Loucy (cell line): ENCODE measurements around the gene IRF7.

Source experiments
- H2AFZ ChIP-seq: fragments of 200-600 bp; sonication (generic); 2 replicates; pipeline ENCODE4 v1.6.0; 2016; ENCODE audit warnings: antibody characterized with exemption, mild to moderate bottlenecking, low read length, moderate library complexity
- H3F3A ChIP-seq: fragments of 200-600 bp; 2 replicates; pipeline ENCODE4 v1.6.0; 2016; ENCODE audit warnings: antibody characterized with exemption, low read depth, mild to moderate bottlenecking
- H3K27me3 ChIP-seq: fragments of 200-600 bp; sonication (generic); 2 replicates; pipeline ENCODE4 v1.6.1; 2014; ENCODE audit warnings: low read length, mild to moderate bottlenecking; ENCODE audit not compliant: insufficient read depth, poor library complexity, severe bottlenecking
- H3K36me3 ChIP-seq: fragments of 200-600 bp; sonication (generic); 2 replicates; pipeline ENCODE4 v1.6.1; 2016; ENCODE audit warnings: low read length; ENCODE audit not compliant: insufficient read depth
- H3K4me1 ChIP-seq: fragments of 200-600 bp; sonication (generic); 2 replicates; pipeline ENCODE4 v1.5.1; 2014; ENCODE audit warnings: low read length, mild to moderate bottlenecking; ENCODE audit not compliant: insufficient read depth, poor library complexity, severe bottlenecking
- H3K4me2 ChIP-seq: fragments of 200-600 bp; sonication (generic); 2 replicates; pipeline ENCODE4 v1.6.0; 2014; ENCODE audit warnings: antibody characterized with exemption, low read length, low read depth, mild to moderate bottlenecking; ENCODE audit not compliant: poor library complexity, severe bottlenecking
- H3K4me3 ChIP-seq: fragments of 200-600 bp; sonication (generic); 2 replicates; pipeline ENCODE4 v1.5.1; 2014; ENCODE audit warnings: low read length, mild to moderate bottlenecking, mixed read lengths; ENCODE audit not compliant: poor library complexity, severe bottlenecking
- H3K79me2 ChIP-seq: fragments of 200-600 bp; sonication (generic); 2 replicates; pipeline ENCODE4 v1.6.1; 2014; ENCODE audit warnings: low read length; ENCODE audit not compliant: insufficient read depth
- H3K9ac ChIP-seq: fragments of 200-600 bp; sonication (generic); 2 replicates; pipeline ENCODE4 v1.6.0; 2014; ENCODE audit warnings: mild to moderate bottlenecking, low read depth, low read length, moderate library complexity; ENCODE audit not compliant: poor library complexity, severe bottlenecking
- H3K9me2 ChIP-seq: fragments of 200-600 bp; sonication (generic); replicated peaks from 2 replicates; pipeline ENCODE4 v1.6.1; 2016; ENCODE audit warnings: low read depth, low read length, mixed read lengths
- H3K9me3 ChIP-seq: fragments of 200-600 bp; sonication (generic); 2 replicates; pipeline ENCODE4 v1.6.1; 2014; ENCODE audit warnings: mild to moderate bottlenecking, antibody characterized with exemption, low read length, low read depth; ENCODE audit not compliant: insufficient read depth
- H4K20me1 ChIP-seq: fragments of 200-600 bp; sonication (generic); 2 replicates; pipeline ENCODE4 v1.6.0; 2014; ENCODE audit warnings: antibody characterized with exemption, low read length, mild to moderate bottlenecking; ENCODE audit not compliant: insufficient read depth, poor library complexity, severe bottlenecking
- CTCF ChIP-seq: fragments of 200-600 bp; sonication (generic); conservative IDR thresholded peaks from 2 replicates; pipeline ENCODE4 v1.5.1; 2014; ENCODE audit warnings: mild to moderate bottlenecking, antibody characterized with exemption, low read length
- EZH2phosphoT487 ChIP-seq: fragments of 200-600 bp; IDR thresholded peaks from 2 replicates; pipeline ENCODE4 v1.6.1; 2018; ENCODE audit warnings: antibody characterized with exemption, mild to moderate bottlenecking, moderate library complexity, borderline replicate concordance

Gene IRF7

DNA sequence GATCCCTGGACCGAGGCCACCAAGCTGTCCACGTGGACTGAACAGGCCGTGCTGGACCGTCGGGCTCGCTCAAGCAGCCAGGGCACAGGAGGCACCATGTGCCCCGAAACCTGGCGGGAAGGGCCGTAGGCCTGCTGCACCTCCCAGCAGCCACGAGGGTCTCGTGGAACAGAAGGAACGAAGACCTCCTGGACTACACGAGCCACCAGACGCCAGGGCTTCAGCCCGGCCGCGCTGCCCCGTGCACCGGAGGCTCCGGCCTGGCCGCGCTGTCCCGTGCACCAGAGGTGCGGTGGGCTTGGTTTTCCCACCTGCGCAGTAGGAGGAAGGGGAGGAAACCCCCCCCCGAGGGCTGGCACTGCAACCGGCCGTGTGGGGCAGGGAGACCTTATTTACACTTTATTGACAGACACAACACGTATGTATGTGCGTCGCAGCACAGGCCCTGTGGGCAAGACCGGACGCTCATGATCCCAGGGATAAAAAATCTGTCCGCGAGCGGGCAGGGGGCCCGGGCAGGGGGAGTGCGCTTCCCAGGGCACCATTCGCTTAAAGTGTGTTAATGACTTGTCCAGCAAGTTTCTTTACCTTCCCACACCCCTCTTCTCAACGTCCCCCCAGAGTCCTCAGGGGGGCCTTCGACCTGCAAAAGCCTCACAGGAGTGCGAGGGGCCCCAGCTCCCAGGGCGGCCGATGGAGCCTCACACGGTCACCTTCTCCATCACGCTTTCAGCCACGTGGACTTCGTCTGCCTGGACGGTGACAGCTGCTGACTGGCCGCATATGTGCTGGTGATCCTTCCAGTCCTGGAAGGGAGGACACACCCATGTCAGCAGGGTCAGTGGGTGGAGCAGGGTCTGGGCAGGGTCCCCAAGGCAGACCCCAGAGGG, 28.3 kb upstream of the IRF7 start:
- Histone ChIP-seq H3K9ac (no peak overlapping the region), H3K4me3 (no peak overlapping the region), H3K4me2 (no peak overlapping the region), H3F3A (no peaks in the 10 kb centered on the region), H4K20me1 (no peaks in the 10 kb centered on the region), H2AFZ (no peak overlapping the region), H3K79me2 (no peaks in the 10 kb centered on the region), H3K9me2 (no peaks in the 10 kb centered on the region), H3K36me3 (peaks cover 6% of the 10 kb centered on the region; the same call in 1 of the 2 replicates), H3K4me1 (no peaks in the 10 kb centered on the region), H3K9me3 (no peaks in the 10 kb centered on the region), H3K27me3 (no peaks in the 10 kb centered on the region)
- TF ChIP-seq CTCF (no peak), EZH2phosphoT487 (no peak)

GRCh38 chr11:643366-643765, 27.6 kb upstream of the IRF7 start:
- TF ChIP-seq EZH2phosphoT487 (no peak), CTCF (no peak)
- Histone ChIP-seq H3K4me3 (no peak overlapping the region), H3K9ac (no peak overlapping the region), H3K27me3 (no peaks in the 10 kb centered on the region), H3K9me2 (no peaks in the 10 kb centered on the region), H4K20me1 (no peaks in the 10 kb centered on the region), H3K4me1 (no peaks in the 10 kb centered on the region), H3K9me3 (no peaks in the 10 kb centered on the region), H3K79me2 (no peaks in the 10 kb centered on the region), H3K4me2 (no peak overlapping the region), H3F3A (no peaks in the 10 kb centered on the region), H3K36me3 (peaks cover 6% of the 10 kb centered on the region; the same call in 1 of the 2 replicates), H2AFZ (no peak overlapping the region)

DNA sequence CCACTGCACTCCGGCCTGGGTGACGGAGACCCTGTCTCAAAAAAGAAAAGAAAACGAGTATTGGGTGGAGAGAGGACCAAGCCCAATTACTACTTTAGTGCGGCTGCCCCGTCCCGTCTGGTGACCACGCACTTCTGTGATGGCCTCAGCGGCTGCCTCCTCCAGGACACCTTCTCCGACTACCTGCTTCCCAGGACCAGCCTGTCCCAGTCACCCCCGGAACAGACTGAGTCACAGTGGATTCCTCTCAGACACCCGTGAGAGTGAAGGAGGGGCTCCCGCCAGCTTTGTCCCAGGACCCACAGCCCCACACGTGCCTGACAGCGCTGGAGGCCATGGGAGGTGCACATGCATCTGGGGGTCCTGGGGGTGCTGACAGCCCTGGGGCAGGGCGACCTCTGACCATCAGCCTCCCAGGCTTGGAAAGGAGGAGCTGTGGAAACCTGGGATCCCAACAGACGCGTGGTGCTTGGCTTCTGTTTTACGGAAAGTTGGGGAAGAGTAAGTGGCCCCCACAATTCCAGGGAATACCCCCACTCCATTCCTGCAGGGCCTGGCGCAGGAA, 26.1 kb upstream of the IRF7 start:
- Histone ChIP-seq H3K9ac (no peak overlapping the region), H2AFZ (no peak overlapping the region), H3K9me2 (no peaks in the 10 kb centered on the region), H3F3A (no peaks in the 10 kb centered on the region), H3K9me3 (no peaks in the 10 kb centered on the region), H3K4me2 (no peak overlapping the region), H4K20me1 (no peaks in the 10 kb centered on the region), H3K4me1 (no peaks in the 10 kb centered on the region), H3K36me3 (peaks cover 6% of the 10 kb centered on the region; the same call in 1 of the 2 replicates), H3K4me3 (no peak overlapping the region), H3K79me2 (no peaks in the 10 kb centered on the region), H3K27me3 (no peaks in the 10 kb centered on the region)
- TF ChIP-seq EZH2phosphoT487 (no peak), CTCF (no peak)
